Liver (tissue), 9 donors: ENCODE measurements around the gene ETDC. TPM values are rescaled to one million over a fixed set of nuclear protein-coding genes. Genes with fewer than 3 reads are reported as not detected.

ENCODE experiments used
- DNase-seq: peaks from one replicate; pipeline ENCODE4 v3.0.0-alpha.2; 2017; ENCODE audit warnings: low spot score
- H3K27ac ChIP-seq, 2 donors: one replicate each; pipeline ENCODE4 v1.7.0; 2013; ENCODE audit warnings: inconsistent platforms in 2 of 2, low read length in 2 of 2, control low read depth in 1 of 2, low read depth in 1 of 2, mild to moderate bottlenecking in 1 of 2
- H3K27me3 ChIP-seq, 4 donors: one replicate each; pipeline versions ENCODE4 v1.6.1 to v1.7.0; 2013; ENCODE audit warnings: low read length in 3 of 4, inconsistent platforms in 1 of 4, mild to moderate bottlenecking in 1 of 4, moderate library complexity in 1 of 4; ENCODE audit not compliant: control insufficient read depth in 4 of 4, insufficient read depth in 4 of 4
- H3K36me3 ChIP-seq, 4 donors: one replicate each; pipeline versions ENCODE4 v1.6.1 to v1.7.0; 2013; ENCODE audit warnings: low read length in 3 of 4, mild to moderate bottlenecking in 3 of 4, low read depth in 1 of 4, moderate library complexity in 1 of 4; ENCODE audit not compliant: control insufficient read depth in 4 of 4, insufficient read depth in 3 of 4
- H3K4me1 ChIP-seq, 4 donors: one replicate each; pipeline versions ENCODE4 v1.6.1 to v1.7.0; 2013; ENCODE audit warnings: low read length in 3 of 4, mild to moderate bottlenecking in 3 of 4, moderate library complexity in 1 of 4; ENCODE audit not compliant: control insufficient read depth in 4 of 4, insufficient read depth in 4 of 4
- H3K4me3 ChIP-seq, 3 donors: one replicate each; pipeline versions ENCODE4 v1.6.1 to v1.7.0; 2013; ENCODE audit warnings: low read length in 3 of 3, control low read depth in 1 of 3, low read depth in 1 of 3, mild to moderate bottlenecking in 1 of 3
- H3K9ac ChIP-seq, 2 donors: one replicate each; pipeline ENCODE4 v1.7.0; 2013; ENCODE audit warnings: low read length in 2 of 2, mild to moderate bottlenecking in 2 of 2, moderate library complexity in 2 of 2, control low read depth in 1 of 2, low read depth in 1 of 2
- H3K9me3 ChIP-seq, 4 donors: one replicate each; pipeline versions ENCODE4 v1.6.1 to v1.7.0; 2013; ENCODE audit warnings: low read length in 3 of 4; ENCODE audit not compliant: control insufficient read depth in 4 of 4
- ATF3 ChIP-seq: IDR thresholded peaks from 2 replicates; pipeline ENCODE4 v1.6.1; 2016; ENCODE audit warnings: antibody characterized with exemption
- CTCF ChIP-seq: fragments of 150-350 bp; IDR thresholded peaks from 2 replicates; pipeline ENCODE4 v1.5.1; 2017; ENCODE audit warnings: improper control_type of control experiment, low read depth, low read length; ENCODE audit not compliant: missing input control
- EGR1 ChIP-seq, 2 donors: IDR thresholded peaks; 2 replicates each; pipeline ENCODE4 v1.6.1; 2016 to 2018; ENCODE audit warnings: antibody characterized with exemption in 2 of 2, low read depth in 2 of 2
- FOXA1 ChIP-seq: IDR thresholded peaks from 2 replicates; pipeline ENCODE4 v1.6.1; 2016; ENCODE audit warnings: antibody characterized with exemption
- FOXA2 ChIP-seq: IDR thresholded peaks from 2 replicates; pipeline ENCODE4 v1.6.1; 2016; ENCODE audit warnings: antibody characterized with exemption
- GABPA ChIP-seq, 2 donors: IDR thresholded peaks in 1 of 2; conservative IDR thresholded peaks in 1 of 2; 2 replicates each; pipeline ENCODE4 v1.6.1; 2016; ENCODE audit warnings: antibody characterized with exemption in 2 of 2, mild to moderate bottlenecking in 1 of 2, moderate library complexity in 1 of 2
- HNF4A ChIP-seq, 2 donors: conservative IDR thresholded peaks; 2 replicates each; pipeline ENCODE4 v1.6.1; 2016; ENCODE audit warnings: antibody characterized with exemption in 2 of 2, mild to moderate bottlenecking in 2 of 2
- JUND ChIP-seq, 2 donors: IDR thresholded peaks; 2 replicates each; pipeline ENCODE4 v1.6.1; 2016; ENCODE audit warnings: antibody characterized with exemption in 2 of 2
- MAX ChIP-seq: IDR thresholded peaks from 2 replicates; pipeline ENCODE4 v1.6.1; 2016; ENCODE audit warnings: antibody characterized with exemption
- NR2F2 ChIP-seq: IDR thresholded peaks from 2 replicates; pipeline ENCODE4 v1.6.1; 2016; ENCODE audit warnings: antibody characterized with exemption
- RAD21 ChIP-seq, 2 donors: IDR thresholded peaks; 2 replicates each; pipeline ENCODE4 v1.6.1; 2016; ENCODE audit warnings: antibody characterized with exemption in 2 of 2, mild to moderate bottlenecking in 2 of 2
- REST ChIP-seq: IDR thresholded peaks from 2 replicates; pipeline ENCODE4 v1.6.1; 2016; ENCODE audit warnings: antibody characterized with exemption, mild to moderate bottlenecking
- RXRA ChIP-seq, 2 donors: IDR thresholded peaks; 2 replicates each; pipeline ENCODE4 v1.6.1; 2017 to 2018; ENCODE audit warnings: antibody characterized with exemption in 2 of 2, mild to moderate bottlenecking in 1 of 2
- SP1 ChIP-seq: IDR thresholded peaks from 2 replicates; pipeline ENCODE4 v1.6.1; 2018; ENCODE audit warnings: antibody characterized with exemption, mild to moderate bottlenecking
- TAF1 ChIP-seq: conservative IDR thresholded peaks from 2 replicates; pipeline ENCODE4 v1.6.1; 2016; ENCODE audit warnings: antibody characterized with exemption, mild to moderate bottlenecking
- YY1 ChIP-seq: IDR thresholded peaks from 2 replicates; pipeline ENCODE4 v1.6.1; 2016; ENCODE audit warnings: antibody characterized with exemption, mild to moderate bottlenecking
- ZBTB33 ChIP-seq: IDR thresholded peaks from 2 replicates; pipeline ENCODE4 v1.6.1; 2016; ENCODE audit warnings: antibody characterized with exemption
- WGBS: extraction: QIAGEN DNeasy Blood & Tissue Kit; methylation state at CpG from one replicate; pipeline ENCODE4 v1.1.7; 2013; 5-methylcytosine and 5-hydroxymethylcytosine counted together
- polyA plus RNA-seq, 2 donors: library from polyadenylated mRNA; stranded (reverse) in 1 of 2; unstranded in 1 of 2; fragments of 200-250 nt in 1 of 2; fragments of >200 nt in 1 of 2; fragmentation: Nextera tagmentation in 1 of 2; extraction: Ambion mirVana in 1 of 2; gene quantifications; one replicate each; pipeline versions ENCODE4 v1.2.1 to v1.2.3, GENCODE V29; 2013 to 2015
- total RNA-seq, 2 donors: library from RNA; depleted of rRNA; stranded (reverse); fragments of >200 nt; gene quantifications; one replicate each; pipeline ENCODE4 v1.2.3, GENCODE V29; 2014
- donor health status: healthy.
- donor health status: healthy.
- donor health status: healthy.
- donor health status: healthy.
- donor health status: healthy.

ETDC gene
- total and polyA plus RNA-seq, 4 donors: not detected

GRCh38 chrX:135327299-135327698, 18.0 kb downstream of the ETDC start (continued):
- TF ChIP-seq FOXA2 (no peak), NR2F2 (no peak), RXRA (IDR thresholded peaks at IDR 0.05) (no peak)

- H3K4me3 ChIP-seq: no peak overlapping the region
- no peaks in the 10 kb centered on the region for H3K27me3 ChIP-seq
- TF ChIP-seq ZBTB33 (no peak), CTCF (no peak), GABPA (IDR thresholded peaks at IDR 0.05 in 1 of 2, conservative IDR thresholded peaks at IDR 0.05 in 1 of 2) (no peak), YY1 (no peak), HNF4A (conservative IDR thresholded peaks at IDR 0.05) (no peak), SP1 (no peak), RXRA (IDR thresholded peaks at IDR 0.05) (no peak), RAD21 (IDR thresholded peaks at IDR 0.05) (no peak), TAF1 (no peak), EGR1 (IDR thresholded peaks at IDR 0.05; ENCODE audit: low read depth in 2 of 2) (no peak), FOXA2 (no peak), REST (no peak), NR2F2 (no peak), JUND (IDR thresholded peaks at IDR 0.05) (no peak), ATF3 (no peak), FOXA1 (no peak), MAX (no peak)
- peaks cover 0 to 2% (median under 1%) of the 10 kb centered on the region in 4 donors for H3K36me3 ChIP-seq
- no peaks in the 10 kb centered on the region for H3K4me1 ChIP-seq
- H3K9me3 ChIP-seq: peaks cover 0 to 5% (median 1%) of the 10 kb centered on the region in 4 donors
- 97% methylated on average over 3 of the region's 3 CpGs for WGBS
- H3K27ac ChIP-seq: no peak overlapping the region
- no peak overlapping the region for H3K9ac ChIP-seq
- no peak for DNase-seq
Measured at GRCh38 chrX:135328421-135329005, 19.2 kb downstream of the ETDC start.
